HG03060 (cell line): ENCODE results near the gene SMNDC1.

Source experiments
- ATAC-seq: cut with Tn5 transposase; IDR thresholded peaks from one replicate; pipeline ENCODE4 v1.9.1; 2021; ENCODE audit warnings: low read depth, moderate number of reproducible peaks; ENCODE audit not compliant: unreplicated experiment

Gene SMNDC1

DNA sequence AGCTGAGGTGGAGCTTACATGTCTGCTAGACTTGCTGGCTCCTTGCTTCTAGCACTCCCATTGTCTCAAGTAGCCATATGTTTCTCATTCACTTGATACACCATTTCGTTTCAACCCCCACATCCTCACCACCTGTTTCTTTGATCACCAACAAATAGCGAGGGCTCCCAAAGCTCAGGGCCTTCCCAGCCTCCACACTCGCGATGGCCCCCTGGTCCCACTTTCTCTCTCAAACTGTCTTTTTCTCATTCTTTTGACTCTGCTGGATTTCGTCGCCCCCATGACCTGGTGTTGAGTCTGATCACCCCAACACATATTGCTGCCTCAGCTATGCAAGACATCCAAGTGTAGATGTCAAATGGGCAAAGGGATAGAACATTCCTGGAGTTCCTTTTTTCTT lies 26.0 kb upstream of the SMNDC1 start:
- ATAC-seq, result no peak

DNA sequence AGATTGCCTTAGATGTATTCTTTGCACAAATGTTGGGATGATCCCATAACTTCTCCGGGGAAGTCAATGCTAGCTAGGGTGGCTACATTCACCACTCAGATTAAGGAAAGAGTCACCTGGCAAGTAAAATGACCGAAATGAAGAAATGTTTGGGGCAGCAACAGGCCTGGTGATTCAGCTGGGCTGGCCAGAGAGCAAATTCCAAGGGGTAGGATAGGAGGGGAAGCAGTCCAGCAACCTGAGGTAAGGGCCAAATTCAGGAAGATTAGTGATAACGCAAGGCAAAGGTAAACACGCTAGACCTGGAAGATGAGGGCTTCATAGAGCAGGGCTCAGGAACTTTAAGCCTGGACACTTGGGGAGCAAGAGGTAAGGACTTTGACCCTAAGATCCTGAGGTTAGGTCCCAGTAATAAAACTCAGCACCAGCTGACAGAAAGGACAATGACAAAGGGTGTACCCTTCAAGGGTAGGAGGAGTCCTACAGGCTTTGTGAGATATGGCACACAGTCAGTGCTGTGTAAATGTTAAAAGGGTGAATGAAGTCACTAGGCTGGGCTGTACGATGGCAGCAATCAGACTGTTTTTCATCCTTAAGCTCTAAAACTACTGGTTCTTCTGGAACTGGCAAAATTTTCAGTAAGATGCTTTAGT lies 22.7 kb upstream of the SMNDC1 start:
- no peak for ATAC-seq

DNA sequence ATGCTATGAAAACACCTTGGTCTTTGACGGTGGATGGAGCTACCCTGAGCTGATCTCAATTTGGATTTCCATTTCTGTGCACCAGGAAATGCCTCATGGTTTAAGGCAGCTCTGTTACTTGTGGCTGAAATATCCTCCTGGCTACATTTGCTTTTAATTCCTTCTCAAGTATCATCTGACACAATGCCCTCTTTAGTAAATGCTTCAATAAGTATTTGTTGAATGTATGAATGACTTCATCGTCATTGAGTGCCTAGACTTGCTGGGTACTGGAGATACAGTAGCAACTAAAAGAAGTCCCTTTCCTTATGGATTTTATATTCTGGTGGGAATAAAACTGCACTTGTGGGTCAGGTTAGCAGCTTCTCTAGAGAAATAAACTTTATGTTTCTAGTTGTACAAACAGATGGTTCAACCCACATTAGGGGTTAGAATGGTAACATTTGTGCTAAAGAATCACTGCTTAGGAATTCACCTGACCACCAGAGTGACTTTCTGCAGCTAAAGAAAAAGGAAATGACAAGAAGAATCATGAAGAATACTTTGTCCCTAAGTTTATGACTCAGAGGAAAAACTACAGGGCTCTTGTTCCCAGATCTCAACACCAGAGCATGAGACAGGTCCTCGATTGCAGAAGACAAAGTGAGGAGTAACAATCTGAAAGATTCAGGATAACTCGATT lies 21.8 kb upstream of the SMNDC1 start:
- ATAC-seq, result no peak

DNA sequence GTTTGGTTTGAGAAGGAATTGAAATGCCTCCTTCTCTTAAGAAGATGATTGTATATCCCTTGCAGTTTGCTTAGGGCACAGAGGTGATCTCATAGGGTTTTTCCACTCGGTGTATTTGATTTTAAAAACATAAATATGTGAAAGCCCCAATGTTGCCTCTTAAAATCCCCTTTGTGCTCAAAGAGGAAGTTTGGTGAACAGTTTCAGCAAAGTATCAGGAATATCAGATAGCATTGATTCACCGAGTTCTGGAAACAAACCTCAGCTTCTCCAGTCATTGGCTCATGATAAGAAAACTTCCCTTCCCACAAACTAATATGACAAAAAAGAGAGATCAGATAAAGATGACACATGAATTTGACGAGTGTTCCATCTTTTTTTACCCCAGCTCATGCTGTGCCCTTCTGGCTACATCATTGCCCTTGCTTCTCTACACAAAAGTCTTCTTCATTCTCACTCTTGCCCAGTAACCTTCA lies 20.1 kb upstream of the SMNDC1 start:
- ATAC-seq, result peak; percentile 35

DNA sequence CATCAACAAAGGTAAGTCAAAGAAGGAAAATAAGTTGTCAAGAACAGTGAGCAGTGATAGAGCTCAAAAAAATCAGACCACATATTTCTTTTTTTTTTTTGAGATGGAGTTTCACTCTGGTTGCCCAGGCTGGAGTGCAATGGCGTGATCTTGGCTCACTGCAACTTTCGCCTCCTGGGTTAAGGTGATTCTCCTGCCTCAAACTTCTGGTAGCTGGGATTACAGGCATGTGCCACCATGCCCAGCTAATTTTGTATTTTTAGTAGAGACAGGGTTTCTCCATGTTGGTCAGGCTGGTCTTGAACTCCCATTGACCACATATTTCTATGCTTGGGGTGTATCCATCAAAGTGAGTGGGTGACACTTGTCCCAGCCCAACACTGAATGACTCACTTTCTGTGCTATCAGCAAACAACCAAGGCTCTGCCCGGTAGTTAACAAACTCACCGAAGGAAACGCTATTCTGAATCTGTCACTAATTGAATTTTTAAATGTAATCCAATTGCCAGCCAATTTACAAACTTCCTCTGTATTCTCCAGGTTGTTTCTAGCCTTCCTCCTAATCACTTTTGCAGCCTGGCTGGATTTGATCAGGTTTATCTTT lies 19.6 kb upstream of the SMNDC1 start:
- peak; percentile 47 for ATAC-seq

DNA sequence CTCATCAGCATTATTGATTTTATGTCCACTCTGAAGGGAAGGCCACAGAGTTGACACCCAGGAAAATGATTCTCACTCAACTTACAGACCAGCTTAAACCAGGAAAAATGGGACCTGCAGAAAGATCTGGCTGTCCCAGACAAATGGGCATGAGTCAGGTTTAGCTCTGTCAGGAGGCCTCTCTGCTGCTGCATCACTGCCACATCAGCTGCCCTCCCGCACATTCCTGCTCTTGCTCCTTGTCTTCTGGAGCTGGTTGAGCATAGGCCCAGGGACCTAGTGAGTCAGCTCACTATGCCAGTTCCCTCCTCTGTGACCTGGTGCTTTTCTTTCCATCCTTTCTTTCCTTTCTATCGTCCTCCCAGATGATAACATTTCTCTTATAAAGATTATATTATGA lies 18.8 kb upstream of the SMNDC1 start:
- no peak for ATAC-seq

DNA sequence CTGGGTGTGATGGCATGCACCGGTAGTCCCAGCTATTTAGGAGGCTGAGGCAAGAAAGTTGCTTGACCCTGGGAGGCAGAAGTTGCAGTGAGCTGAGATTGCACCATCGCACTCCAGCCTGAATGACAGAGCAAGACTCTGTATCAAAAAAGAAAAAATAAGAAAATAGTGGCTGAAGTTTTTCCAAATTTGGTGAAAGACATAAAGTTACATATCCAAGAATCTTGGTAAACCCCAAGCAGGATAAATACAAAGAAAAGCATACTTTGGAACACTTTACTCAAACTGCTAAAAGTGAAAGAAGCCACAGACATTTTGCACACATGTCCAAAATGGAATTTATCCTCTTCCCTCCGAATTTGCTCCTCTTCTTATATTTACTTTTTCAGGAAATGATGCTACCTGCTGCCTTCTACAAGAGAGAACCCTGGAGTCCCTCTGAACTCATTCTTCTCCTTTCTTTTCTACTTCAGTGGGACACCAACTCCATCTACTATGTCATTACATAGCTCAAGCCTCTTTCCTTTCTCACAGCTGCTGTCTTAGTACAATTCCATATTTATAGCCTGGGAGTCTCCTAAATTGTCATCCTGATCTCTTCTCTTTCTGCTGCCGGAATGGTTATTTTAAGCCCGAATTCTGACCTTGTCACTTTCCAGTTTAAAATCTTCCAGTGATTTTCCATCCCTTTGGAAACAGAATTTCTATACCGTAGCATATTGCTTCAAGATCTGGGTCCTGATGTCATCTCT lies 17.3 kb upstream of the SMNDC1 start:
- ATAC-seq, result no peak

DNA sequence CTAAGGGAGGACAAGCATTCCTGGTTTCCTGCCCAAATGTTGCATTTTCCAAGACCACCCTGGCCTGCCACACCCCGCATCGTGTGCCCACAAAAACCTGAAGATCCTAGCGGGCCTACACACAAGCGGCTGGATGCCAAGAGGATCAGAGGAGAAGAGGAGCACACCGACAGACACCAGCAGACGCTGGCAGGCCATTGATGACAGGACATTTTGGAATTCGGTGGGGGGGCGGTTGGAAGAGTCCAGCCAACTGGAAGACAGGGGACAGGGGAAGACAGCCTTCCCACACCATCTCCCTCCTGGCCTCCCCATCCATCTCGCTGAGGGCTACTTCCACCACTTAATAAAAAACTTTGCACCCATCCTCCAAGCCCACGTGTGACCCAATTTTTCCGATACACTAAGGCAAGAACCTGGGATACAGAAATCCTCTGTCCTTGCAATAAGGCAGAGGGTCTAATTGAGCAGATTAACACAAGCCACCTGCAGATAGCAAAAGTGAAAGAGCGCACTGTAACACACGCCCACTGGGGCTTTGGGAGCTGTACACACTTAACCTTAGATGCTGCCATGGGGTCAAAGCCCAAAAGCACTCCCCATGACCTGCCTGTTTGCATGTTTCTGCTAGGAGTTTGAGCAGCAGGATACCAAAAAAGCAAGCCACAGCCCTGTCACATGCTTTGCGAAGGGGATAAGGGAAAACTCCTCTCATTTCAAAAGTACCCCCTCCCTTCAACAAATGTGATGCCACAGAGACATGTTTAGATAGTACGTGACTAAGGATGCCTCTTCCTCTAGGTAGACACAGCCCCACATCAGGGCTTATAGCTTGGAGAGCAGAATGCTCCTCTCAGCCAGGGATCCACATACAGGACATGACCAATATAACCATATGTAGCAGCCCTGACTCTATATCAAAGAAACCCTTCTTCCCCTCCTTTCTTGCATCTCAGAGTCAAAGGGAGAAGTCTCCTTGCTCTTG lies 13.4 kb upstream of the SMNDC1 start:
- no peak for ATAC-seq

DNA sequence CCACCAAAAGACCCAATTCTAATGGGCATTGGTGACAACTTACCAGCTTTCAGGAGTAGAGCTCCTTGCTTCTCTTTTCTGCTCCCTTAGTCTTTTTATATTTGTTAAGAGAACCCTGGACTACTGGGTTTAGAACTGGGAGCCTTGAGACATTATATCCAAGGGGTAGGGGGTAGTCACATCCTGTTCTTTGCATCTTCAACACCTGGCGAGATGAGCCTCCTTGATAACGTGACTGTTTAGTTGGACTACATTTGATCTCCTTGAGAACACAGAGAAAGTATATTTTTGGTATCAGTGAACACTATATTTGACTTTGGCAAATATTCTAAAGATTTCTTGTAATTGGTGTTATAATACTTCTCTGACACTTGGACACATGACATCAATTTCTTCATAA lies 9.0 kb upstream of the SMNDC1 start:
- ATAC-seq, result no peak

DNA sequence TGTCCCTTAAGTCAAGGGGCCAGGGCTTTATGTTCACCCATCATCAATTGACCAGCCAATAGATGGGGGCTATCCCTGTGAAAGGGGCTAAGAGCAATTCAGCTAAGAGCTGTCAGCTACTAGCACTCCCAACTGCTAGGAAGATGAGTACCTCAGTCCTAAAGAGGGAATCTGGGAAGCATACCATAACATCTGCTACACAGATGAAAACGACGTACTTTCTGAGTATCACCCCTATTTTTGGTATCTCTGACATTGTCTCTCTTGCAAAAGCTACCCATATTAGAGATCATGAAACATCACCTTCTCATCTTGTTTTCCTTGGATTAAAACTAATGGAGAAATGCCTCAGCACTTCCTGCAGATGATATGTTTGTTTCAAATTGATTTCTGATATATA lies 7.5 kb upstream of the SMNDC1 start:
- ATAC-seq, result no peak

DNA sequence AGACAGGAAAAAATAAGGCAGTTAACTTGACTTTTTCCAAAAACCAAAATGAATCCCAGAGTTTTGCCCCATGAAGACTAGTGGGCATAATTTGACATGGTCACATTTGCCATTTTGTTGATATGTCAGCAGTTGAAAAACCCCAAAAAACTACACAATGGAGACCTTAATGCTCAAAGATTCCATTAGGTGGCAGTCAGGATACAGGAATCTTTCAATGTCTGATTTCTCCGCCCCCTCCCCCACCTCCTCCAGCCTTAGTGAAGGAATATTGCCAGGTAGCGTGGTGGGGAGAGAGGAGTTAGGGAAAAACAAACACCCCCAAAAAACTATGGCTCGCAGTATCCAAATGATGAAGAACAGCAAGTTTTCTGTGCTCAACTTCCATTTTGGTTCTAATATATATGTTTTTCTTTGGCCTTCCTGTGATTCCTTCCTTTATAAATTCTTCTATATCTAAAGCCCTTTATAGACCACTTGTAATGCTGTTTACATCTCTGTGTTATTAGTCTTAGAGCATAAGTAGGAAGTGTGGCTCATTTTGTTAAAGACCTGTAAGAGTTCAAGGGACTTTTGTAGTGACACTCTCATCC lies 6.7 kb upstream of the SMNDC1 start:
- no peak for ATAC-seq

DNA sequence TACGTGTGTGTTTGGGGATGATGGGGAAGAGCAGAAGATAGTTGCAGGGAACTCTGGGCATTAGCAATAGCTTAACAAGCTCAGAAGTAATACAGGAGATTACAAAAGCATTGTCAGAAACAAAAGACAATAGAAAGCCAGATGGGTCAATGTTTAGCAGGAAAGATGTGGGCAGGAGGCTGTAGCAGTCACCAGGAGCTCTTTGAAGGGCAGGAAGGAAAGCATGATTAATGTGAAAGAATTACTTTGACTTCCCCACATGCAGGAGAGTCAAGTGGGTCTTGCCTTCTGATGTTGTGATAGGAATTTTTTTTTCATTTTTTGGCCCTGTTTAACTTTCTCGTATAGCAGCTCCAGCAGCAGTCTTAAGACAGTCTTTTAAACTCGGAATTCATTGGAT lies 6.0 kb upstream of the SMNDC1 start:
- no peak for ATAC-seq

DNA sequence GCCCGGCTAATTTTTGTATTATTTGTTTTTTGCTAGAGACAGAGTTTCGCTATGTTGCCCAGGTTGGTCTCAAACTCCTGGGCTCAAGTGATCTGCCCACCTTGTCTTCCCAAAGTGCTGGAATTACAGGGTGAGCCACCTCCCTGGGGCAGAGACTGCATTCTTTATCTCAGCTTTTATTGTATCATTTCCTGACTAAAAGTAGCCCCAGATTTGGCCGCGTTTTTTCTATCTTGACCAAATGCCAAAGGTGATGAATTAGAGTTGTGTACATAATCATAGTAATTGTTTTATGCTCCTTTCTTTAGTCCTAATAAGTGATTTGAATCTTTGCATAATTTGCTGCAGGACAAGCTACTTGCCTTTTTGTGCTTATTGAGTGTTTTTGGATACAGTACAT lies 3.1 kb upstream of the SMNDC1 start:
- no peak for ATAC-seq

DNA sequence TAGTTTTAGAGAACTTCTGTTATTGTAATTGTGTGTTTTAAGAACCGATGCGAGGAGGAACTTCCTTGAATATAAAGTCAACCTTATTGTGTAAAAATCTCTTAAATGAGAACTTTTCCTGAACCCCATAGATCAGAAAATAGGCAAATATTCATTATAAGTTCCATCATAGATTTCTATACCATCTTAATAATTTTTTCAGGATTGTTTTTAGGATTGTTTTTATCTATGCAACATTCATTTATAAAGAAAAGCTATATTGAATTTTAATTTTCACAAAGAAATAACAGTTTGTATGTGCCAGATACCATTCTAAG lies 1.7 kb upstream of the SMNDC1 start:
- ATAC-seq, result no peak

DNA sequence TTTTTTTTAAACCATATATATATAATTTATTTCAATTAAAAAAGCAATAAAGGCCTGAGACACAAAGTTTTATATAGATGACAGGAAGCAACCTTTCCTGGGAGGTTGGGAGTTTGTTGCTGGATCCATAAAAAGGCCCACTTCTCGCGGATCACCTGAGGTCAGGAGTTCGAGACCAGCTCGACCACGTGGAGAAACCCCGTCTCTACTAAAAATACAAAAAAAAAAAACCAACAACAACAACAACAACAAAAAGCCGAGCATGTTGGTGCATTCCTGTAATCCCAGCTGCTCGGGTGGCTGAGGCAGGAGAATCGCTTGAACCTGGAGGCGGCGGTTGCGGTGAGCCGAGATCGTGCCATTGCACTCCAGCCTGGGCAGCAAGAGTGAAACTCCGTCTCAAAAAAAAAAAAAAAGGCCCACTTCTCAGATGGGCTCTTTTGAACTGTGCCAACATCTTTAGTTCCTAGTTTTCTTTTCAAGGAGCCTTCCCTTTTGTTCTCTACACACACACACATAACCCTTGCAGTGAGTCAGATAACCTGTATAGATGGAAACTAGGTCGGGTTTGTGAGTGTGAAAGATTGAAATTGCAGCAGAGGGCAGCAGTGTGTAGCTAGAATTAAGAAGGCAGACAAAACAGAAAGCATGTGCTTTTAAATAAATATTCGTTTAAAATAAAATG lies 1.2 kb upstream of the SMNDC1 start:
- ATAC-seq, result peak; percentile 40

DNA sequence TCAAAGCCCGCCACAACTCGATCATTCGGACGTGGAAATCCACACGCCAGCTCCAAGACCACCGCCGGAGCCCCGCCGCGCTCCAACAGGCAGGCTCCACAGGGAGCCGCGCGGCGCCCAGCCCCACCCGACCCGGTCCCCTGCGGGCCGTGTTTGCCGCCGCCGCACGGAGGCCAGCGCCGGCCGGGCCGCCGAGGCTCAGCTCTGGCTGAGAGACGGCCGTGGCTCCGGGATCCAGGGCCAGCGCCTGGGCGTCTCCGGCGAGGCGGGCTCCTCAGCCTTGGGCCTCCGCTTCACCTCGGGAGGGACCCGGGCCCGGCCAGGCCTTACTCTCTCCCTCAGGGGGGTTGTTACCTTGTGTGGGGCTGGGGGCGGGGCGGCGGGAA lies 333 bp downstream of the SMNDC1 start:
- ATAC-seq, result no peak

DNA sequence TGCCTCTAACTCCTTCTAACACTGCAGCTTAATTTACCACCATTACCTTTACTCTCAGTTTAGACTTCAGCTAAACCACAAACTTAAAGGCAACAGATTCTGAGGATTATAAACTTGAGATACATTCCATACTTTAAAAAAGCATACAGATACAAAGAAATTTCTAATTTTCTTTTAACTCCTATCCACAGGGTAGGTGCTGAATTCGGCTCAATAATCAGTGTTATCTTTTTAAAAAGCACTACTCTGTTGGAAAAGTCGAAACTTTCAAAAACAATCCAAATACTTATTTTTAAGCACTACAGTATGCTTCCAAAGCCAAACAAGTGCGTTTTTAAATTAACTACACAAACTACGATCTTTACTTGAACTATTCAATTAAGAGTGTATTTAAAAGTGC lies 1.0 kb downstream of the SMNDC1 start:
- no peak for ATAC-seq

DNA sequence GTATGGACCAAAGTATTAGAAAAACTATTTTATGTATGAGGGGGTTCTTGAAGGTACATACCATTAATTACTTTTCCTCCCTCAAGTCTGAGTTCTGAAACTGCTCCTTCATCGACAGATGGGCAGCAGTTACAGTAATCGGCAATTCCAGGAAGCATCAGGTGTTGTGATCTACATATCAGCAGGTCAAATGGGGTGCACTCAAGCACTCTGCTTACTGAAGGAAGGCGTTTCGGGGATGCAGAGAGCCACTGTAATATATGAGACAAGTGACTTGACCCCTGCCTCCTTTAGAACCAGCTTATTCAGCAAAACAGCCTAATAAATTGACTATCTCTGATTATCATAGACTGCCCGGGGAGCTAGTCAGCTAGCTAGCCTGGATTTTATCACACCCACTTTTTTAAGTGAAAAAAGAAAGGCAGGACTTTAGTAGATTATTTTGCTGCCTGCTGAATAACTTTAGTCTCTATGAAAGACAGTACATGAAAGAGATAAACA lies 4.2 kb downstream of the SMNDC1 start:
- ATAC-seq, result no peak

DNA sequence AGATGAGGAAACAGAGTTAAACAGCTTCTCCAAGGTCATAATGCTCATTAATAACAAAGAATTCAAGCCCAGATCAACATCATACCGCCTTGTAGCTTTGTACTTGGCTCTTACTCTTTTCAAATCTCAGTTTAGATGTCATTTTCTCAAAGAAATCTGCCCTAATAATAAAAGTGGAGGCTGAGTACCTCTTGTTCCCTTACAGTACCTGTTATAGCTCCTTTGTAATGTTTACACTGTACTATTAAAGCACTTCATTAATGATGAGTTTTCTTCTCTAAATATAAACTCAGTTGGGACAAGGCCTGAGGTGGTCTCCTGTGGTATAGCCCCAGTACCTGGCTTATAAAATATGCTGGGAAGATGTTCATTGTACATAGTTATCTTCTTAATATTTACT lies 7.8 kb downstream of the SMNDC1 start:
- no peak for ATAC-seq
